Measurements from ENCODE around the gene GTF2A1.

- TF ChIP-seq CTCF (IDR thresholded peaks at IDR 0.05): no peak
- TF ChIP-seq, protein P1, sequence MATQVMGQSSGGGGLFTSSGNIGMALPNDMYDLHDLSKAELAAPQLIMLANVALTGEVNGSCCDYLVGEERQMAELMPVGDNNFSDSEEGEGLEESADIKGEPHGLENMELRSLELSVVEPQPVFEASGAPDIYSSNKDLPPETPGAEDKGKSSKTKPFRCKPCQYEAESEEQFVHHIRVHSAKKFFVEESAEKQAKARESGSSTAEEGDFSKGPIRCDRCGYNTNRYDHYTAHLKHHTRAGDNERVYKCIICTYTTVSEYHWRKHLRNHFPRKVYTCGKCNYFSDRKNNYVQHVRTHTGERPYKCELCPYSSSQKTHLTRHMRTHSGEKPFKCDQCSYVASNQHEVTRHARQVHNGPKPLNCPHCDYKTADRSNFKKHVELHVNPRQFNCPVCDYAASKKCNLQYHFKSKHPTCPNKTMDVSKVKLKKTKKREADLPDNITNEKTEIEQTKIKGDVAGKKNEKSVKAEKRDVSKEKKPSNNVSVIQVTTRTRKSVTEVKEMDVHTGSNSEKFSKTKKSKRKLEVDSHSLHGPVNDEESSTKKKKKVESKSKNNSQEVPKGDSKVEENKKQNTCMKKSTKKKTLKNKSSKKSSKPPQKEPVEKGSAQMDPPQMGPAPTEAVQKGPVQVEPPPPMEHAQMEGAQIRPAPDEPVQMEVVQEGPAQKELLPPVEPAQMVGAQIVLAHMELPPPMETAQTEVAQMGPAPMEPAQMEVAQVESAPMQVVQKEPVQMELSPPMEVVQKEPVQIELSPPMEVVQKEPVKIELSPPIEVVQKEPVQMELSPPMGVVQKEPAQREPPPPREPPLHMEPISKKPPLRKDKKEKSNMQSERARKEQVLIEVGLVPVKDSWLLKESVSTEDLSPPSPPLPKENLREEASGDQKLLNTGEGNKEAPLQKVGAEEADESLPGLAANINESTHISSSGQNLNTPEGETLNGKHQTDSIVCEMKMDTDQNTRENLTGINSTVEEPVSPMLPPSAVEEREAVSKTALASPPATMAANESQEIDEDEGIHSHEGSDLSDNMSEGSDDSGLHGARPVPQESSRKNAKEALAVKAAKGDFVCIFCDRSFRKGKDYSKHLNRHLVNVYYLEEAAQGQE (IDR thresholded peaks at IDR 0.05; ENCODE audit: insufficient read depth in 1 of 2, low read depth in 2 of 2, low read length in 1 of 2): no peak
Measured at GRCh38 chr14:81147140-81147897, 73.4 kb downstream of the GTF2A1 start.

Measured in Panc1 (cell line).